Right cardiac atrium (tissue), 5 donors: Measurements from ENCODE around the gene GNA12. TPM values are rescaled to one million over a fixed set of nuclear protein-coding genes. Genes with fewer than 3 reads are reported as not detected.

Experiments used
- ATAC-seq, 2 donors: fragments of 200-7000 bp; cut with Tn5 transposase; one replicate each; pipeline versions ENCODE4 v1.8.0 to v1.9.1; 2020; ENCODE audit warnings: moderate library complexity in 2 of 2, mild to moderate bottlenecking in 1 of 2
- DNase-seq, 3 donors: peaks; one replicate each; pipeline ENCODE4 v3.0.0-alpha.2; 2020
- H3K27ac ChIP-seq: one replicate; pipeline ENCODE4 v1.5.1; 2013; ENCODE audit warnings: mild to moderate bottlenecking, low read length, control low read depth, moderate library complexity
- H3K27me3 ChIP-seq: one replicate; pipeline ENCODE4 v1.6.1; 2013; ENCODE audit not compliant: control insufficient read depth, insufficient read depth
- H3K4me1 ChIP-seq: one replicate; pipeline ENCODE4 v1.6.1; 2013; ENCODE audit warnings: low read length; ENCODE audit not compliant: control insufficient read depth, insufficient read depth
- H3K4me3 ChIP-seq: one replicate; pipeline ENCODE4 v1.5.1; 2013; ENCODE audit warnings: low read length, control low read depth
- H3K9me3 ChIP-seq: one replicate; pipeline ENCODE4 v1.6.1; 2013; ENCODE audit warnings: low read length; ENCODE audit not compliant: control insufficient read depth
- WGBS: extraction: QIAGEN DNeasy Blood & Tissue Kit; methylation state at CpG from one replicate; pipeline ENCODE4 v1.1.7; 2013; 5-methylcytosine and 5-hydroxymethylcytosine counted together
- intact Hi-C, 4 donors: fragments of 100-400 bp; cut with DNase I; formaldehyde crosslinking; loops; one replicate each; pipeline versions ENCODE4 v1.11.0 to v1.14.0; 2022 to 2023
- polyA plus RNA-seq: library from polyadenylated mRNA; stranded (reverse); fragments of 200-250 nt; gene quantifications from one replicate; pipeline ENCODE4 v1.2.3, GENCODE V29; 2013
- total RNA-seq, 4 donors: library from RNA; stranded (reverse); fragmentation: NEBNext Ultra II Directional; extraction: Animal tissue kit (Norgen Biotek cat#: 25700); gene quantifications; one replicate each; pipeline ENCODE4 v1.2.1, GENCODE V29; 2021
- donor health status: healthy with polysubstance abuse.
- donor health status: DM: no; HTN: yes; CAD: no.
- donor health status: DM: no; HTN: no; CAD: no.
- donor health status: DM: no; HTN: yes; CAD: no; lungs with severe emphysema.
- donor health status: DM: yes; HTN: yes; CAD: no.

GNA12 gene
- total and polyA plus RNA-seq, 5 donors: 32.8 to 68.1 (median 62.8) TPM

DNA sequence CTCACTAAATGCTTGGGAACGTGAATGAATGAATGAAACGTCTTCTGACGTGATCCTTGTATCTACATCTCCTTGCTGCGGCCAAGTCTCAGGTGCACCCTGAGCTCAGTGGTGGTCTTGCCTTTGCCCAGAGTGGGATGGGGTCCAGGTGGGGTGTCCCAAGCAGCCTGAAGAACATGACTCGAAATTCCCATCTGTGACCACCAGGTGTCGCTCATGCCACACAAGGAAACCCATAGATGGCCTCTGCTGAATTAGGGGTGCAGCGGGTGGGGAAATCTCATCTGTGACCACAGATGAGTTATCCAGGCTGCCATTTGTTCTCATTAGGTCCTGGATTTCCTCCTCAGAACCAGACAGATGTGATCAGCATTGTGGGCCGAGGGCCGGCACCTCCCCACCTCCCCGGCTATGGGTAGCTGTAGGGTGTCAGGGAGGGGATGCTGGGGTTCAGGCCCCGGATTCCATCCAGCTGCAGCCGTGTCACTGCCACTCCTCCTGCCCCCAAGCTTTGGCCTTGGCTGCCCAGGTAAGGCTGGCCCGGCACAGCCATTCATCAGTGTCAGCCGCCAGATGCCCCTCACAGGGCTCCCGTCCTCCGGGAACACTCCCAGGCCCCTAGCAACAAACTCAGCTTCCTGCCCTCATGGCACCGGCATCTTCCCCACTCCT is 21.0 kb upstream of the GNA12 start:
- DNase-seq: peak; percentile 68 to 86 (median 76)
- intact Hi-C loops: loop anchor here in 2 of 4 donors (5.0 to 10.0 kb wide), 2 partner anchors 292 to 1030 kb away; no protein-coding TSS in a partner anchor
- Histone ChIP-seq H3K4me3 (no peak overlapping the region), H3K27me3 (no peaks in the 10 kb centered on the region), H3K9me3 (no peaks in the 10 kb centered on the region), H3K4me1 (peaks cover 4% of the 10 kb centered on the region), H3K27ac (no peak overlapping the region)
- 59% methylated on average over 17 of the region's 17 CpGs for WGBS
- peak; percentile 25 to 48 for ATAC-seq

DNA sequence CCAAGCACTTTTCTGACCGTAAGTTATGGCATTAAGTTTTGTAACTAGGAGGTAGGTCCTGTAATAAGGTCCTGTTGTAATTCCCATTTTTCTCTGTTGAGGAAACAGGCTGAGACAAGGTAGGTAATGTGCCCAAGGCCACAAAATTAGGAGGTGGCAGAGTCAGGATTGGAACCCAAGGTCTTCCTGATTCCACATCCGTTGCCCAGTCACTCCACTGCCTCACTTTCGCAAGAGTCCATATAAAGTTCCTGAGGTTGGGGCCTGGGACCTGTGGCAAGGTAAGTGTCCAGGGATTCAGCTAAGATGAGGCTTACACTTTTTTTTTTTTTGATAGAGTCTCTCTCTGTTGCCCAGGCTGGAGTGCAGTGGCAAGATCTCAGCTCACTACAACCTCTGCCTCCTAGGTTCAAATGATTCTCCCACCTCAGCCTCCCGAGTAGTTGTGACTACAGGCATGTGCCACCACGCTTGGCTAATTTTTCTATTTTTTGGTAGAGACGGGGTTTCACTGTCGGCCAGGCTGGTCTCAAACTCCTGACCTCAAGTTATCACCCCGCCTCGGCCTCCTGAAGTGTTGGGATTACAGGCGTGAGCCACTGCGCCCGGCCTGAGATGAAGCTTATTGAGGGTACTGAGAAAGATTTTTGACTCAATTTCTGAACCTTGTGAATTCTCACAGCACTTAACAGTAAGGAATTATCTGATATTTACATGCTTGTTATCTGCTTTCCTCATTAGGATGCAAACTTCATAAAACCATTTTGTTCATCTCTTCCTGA is 20.3 kb upstream of the GNA12 start:
- no peak for ATAC-seq
- no peak overlapping the region for H3K4me3 ChIP-seq
- 85% methylated on average over 12 of the region's 12 CpGs for WGBS

DNA sequence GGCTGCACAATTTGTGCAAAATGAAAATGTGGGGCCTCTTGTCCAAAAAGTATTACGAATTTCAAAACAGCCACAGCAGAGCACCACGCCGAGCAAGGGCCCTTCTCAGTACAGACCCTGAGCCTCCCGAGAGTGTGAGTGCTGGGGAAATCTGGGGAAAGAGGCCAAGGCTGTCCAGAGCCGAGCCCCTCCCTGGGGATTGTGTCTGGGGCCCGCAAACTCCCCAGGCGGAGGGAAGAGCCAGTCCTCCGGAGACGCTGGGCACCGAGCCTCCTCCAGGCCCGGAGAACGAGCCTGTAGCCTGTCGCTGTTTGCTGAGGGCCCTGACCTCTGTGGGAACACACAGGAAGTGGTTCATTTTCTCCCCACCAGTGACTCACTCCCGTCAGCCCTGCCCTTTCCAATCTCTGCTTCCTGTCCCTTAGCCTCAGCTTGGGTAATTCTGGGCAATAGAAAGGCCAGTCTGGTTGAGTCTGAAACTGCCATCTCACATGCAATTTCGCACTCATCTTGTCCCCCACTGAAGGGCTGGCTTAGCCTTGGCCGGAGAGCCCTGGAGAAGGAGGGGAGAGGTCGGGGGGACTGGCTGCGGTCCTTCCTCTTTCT is 19.5 kb upstream of the GNA12 start:
- 25% methylated on average over 18 of the region's 18 CpGs for WGBS
- H3K27me3 ChIP-seq: no peaks in the 10 kb centered on the region
- H3K4me3 ChIP-seq: no peak overlapping the region
- H3K27ac ChIP-seq: peak overlapping the region; percentile 91
- peak; percentile 91 to 93 (median 92) for DNase-seq
- peaks cover 4% of the 10 kb centered on the region for H3K4me1 ChIP-seq
- H3K9me3 ChIP-seq: no peaks in the 10 kb centered on the region
- intact Hi-C loops: loop anchor here in 1 of 4 donors (10.0 kb wide), 1 partner anchor 1031 kb away; no protein-coding TSS in a partner anchor
- ATAC-seq: peak; percentile 95 to 97

More for the DNA sequence above, 20.3 kb upstream of the GNA12 start:
- Histone ChIP-seq H3K9me3 (no peaks in the 10 kb centered on the region), H3K27me3 (no peaks in the 10 kb centered on the region), H3K27ac (peak overlapping the region; percentile 91), H3K4me1 (peaks cover 4% of the 10 kb centered on the region)
- no peak for DNase-seq
- intact Hi-C loops: loop anchor here in 1 of 4 donors (10.0 kb wide), 1 partner anchor 1030 kb away; no protein-coding TSS in a partner anchor

DNA sequence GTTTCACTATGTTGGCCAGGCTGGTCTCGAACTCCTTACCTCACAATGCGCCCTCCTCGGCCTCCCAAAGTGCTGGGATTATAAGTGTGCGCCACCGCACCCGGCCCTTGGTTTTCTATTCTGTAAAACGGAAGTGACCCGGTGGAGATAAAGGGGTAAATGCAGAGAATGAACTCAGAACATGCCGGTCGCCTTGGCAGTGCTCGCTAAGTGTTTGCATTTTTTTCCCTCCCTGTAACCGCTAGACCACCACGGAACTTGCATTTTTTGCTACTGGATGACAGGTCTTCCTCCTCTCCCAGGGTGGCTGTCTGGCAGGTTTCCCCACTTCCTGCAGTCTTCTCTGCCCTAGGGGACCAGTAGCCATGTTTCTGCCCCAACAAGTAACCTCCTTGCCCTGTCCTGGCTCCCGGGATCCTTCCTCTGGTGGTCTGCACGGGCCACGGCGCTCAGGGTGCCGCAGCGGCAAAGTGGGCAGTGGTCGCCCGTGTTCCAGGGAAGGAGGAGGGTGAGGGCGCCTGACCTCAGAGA is 18.8 kb upstream of the GNA12 start:
- peak; percentile 35 to 74 (median 68) for DNase-seq
- peak; percentile 12 to 22 for ATAC-seq
- intact Hi-C loops: loop anchor here in 1 of 4 donors (10.0 kb wide), 1 partner anchor 1032 kb away; no protein-coding TSS in a partner anchor
- Histone ChIP-seq H3K4me1 (peaks cover 4% of the 10 kb centered on the region), H3K27me3 (no peaks in the 10 kb centered on the region), H3K4me3 (no peak overlapping the region), H3K27ac (peak overlapping the region; percentile 91), H3K9me3 (no peaks in the 10 kb centered on the region)
- 84% methylated on average over 22 of the region's 22 CpGs for WGBS

DNA sequence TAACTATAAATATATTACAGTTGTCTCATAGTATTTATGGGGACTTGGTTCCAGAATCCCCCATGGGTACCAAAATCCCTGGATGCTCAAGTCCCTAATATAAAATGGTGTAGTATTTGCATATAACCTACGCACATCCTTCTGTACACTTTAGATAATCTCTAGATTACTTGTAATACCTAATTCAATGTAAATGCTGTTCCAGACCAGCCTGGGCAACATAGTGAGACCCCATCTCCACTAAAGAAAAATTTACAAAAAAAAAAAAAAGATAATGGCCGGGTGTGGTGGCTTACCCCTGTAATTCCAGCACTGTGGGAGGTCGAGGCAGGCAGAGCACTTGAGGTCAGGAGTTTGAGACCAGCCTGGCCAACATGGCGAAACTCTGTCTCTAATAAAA is 17.4 kb upstream of the GNA12 start:
- DNase-seq (no peak), ATAC-seq (no peak)
- Histone ChIP-seq H3K4me3 (no peak overlapping the region), H3K4me1 (peaks cover 7% of the 10 kb centered on the region), H3K9me3 (no peaks in the 10 kb centered on the region), H3K27ac (no peak overlapping the region), H3K27me3 (no peaks in the 10 kb centered on the region)
- WGBS: 97% methylated on average over 4 of the region's 4 CpGs
- intact Hi-C loops: loop anchor here in 1 of 4 donors (10.0 kb wide), 1 partner anchor 1033 kb away; no protein-coding TSS in a partner anchor

DNA sequence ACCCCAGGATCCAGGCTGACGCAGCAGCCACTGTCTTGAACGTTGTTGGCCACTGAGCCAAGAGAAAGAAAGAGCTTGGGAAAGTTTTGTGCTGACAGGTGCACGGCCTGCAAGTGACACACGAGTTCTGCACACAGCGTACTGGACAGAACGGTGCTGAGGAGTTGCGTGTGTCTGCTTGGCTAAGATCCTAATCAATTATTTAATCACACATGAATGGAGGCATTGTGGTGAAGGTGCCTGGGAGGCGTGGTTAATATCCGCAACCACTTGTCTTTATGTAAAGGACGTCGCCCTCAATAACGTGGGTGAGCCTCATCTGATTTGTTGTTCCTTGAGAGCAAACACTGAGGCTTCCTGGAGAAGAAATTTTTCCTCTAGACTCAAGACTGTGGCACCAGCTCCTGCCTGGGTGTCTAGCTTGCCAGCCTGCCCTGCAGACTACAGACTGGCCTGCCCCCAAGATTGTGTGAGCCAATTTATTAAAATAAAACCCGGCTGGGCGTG is 16.6 kb upstream of the GNA12 start:
- DNase-seq (no peak), ATAC-seq (no peak)
- H3K9me3 ChIP-seq: no peaks in the 10 kb centered on the region
- intact Hi-C loops: loop anchor here in 1 of 4 donors (10.0 kb wide), 1 partner anchor 1034 kb away; no protein-coding TSS in a partner anchor
- no peak overlapping the region for H3K4me3 ChIP-seq
- peaks cover 9% of the 10 kb centered on the region for H3K4me1 ChIP-seq
- no peaks in the 10 kb centered on the region for H3K27me3 ChIP-seq
- no peak overlapping the region for H3K27ac ChIP-seq
- 81% methylated on average over 14 of the region's 14 CpGs for WGBS

DNA sequence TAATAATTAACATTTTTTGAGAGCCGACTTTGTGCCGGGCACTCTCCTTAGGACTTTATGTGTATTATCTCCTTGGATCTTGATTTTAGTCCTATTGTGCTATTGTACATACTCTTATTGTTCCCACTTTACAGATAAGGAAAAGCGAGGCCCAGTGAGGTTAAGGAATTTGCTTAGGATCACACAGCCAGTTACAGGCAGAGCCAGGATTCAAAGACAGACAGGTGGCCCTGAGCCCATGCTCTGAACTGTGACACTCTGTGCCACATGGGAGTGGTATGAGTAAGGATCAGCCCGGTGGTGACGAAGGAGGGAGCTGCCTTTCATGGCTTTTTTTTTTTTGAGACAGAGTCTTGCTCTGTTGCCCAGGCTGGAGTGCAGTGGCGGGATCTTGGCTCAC is 15.8 kb upstream of the GNA12 start:
- 92% methylated on average over 6 of the region's 6 CpGs for WGBS
- no peak for ATAC-seq
- no peak overlapping the region for H3K4me3 ChIP-seq
- no peaks in the 10 kb centered on the region for H3K27me3 ChIP-seq
- intact Hi-C loops: loop anchor here in 1 of 4 donors (10.0 kb wide), 1 partner anchor 1035 kb away; no protein-coding TSS in a partner anchor
- H3K9me3 ChIP-seq: no peaks in the 10 kb centered on the region
- no peak for DNase-seq
- peaks cover 9% of the 10 kb centered on the region for H3K4me1 ChIP-seq
- H3K27ac ChIP-seq: no peak overlapping the region

DNA sequence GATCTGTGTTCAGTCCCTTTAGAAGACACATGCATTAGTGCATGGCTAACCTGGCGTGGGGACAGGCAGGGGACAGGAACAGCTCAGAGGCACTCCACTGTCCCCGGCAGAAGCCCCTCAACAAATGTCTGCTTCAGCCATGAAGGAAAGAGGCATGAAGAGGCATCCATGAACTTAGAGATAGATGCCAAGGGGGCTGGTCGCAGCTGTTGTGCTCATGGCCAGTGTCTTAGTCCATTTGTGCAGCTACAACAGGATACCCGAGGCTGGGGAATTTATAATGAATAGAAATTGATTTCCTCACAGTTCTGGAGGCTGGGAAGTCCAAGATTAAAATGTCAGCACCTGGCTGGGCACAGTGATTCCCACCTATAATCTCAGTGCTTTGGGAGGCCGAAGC is 14.5 kb upstream of the GNA12 start:
- DNase-seq: no peak
- H3K4me3 ChIP-seq: no peak overlapping the region
- no peaks in the 10 kb centered on the region for H3K27me3 ChIP-seq
- H3K9me3 ChIP-seq: no peaks in the 10 kb centered on the region
- no peak for ATAC-seq
- intact Hi-C loops: no loop called here
- H3K27ac ChIP-seq: no peak overlapping the region
- H3K4me1 ChIP-seq: peaks cover 9% of the 10 kb centered on the region
- WGBS: 92% methylated on average over 5 of the region's 5 CpGs

DNA sequence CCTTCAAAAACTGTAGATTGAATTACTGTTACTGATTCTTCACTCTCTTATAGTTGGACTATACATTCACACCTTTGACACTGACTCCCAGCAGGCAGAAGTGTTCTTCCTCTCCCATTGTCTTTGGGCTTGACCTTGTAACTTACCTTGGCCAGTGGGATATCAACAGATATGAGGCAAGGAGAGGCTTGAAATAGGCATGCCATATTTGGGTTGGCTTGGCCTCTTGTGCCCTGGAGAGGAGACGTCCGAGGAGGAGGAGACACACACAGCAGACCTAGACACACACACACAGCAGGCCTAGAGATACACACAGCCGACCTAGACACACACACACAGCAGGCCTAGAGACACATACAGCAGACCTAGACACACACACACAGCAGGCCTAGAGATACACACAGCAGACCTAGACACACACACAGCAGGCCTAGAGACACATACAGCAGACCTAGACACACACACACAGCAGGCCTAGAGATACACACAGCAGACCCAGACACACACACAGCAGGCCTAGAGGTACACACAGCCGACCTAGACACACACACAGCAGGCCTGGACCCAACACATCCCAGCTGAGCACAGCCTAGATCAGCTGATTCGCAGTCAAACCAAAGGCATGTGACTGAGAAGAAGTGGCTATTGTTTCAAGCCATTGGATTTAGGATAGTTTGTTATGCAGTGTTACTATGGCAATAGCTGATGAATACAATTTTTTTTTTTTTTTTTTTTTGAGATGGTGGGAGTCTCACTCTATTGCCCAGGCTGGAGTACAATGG is 12.5 kb upstream of the GNA12 start:
- Histone ChIP-seq H3K27ac (no peak overlapping the region), H3K4me3 (no peak overlapping the region), H3K27me3 (no peaks in the 10 kb centered on the region), H3K4me1 (peaks cover 5% of the 10 kb centered on the region), H3K9me3 (no peaks in the 10 kb centered on the region)
- WGBS: 63% methylated on average over 5 of the region's 5 CpGs
- DNase-seq (no peak), ATAC-seq (peak in 1 of 2 donors; percentile 24)
- intact Hi-C loops: no loop called here

DNA sequence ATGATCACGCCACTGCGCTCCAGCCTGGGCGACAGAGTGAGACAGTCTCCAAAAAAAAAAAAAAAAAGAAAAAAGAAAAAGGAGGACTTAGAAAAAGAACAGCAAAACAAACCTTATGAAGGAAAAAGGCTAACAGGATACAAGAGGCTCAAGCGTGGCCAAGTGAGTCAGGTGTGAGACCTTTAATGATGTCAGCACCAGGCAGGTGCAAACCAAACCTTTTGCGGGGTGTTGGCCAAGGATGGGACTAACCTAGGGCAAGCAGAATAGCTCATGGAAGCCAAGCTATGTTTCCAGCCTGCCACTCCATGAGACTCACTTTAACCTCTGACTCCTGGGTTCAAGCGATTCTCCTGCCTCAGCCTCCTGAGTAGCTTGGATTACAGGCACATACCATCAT is 11.3 kb upstream of the GNA12 start:
- intact Hi-C loops: no loop called here
- no peaks in the 10 kb centered on the region for H3K27me3 ChIP-seq
- ATAC-seq (no peak), DNase-seq (no peak)
- no peaks in the 10 kb centered on the region for H3K9me3 ChIP-seq
- H3K4me1 ChIP-seq: peaks cover 5% of the 10 kb centered on the region
- no peak overlapping the region for H3K27ac ChIP-seq
- WGBS: 97% methylated on average over 6 of the region's 6 CpGs
- H3K4me3 ChIP-seq: no peak overlapping the region
